Thyroid gland (tissue), 4 donors: ENCODE data around the gene SPACA6. TPM values are rescaled to one million over a fixed set of nuclear protein-coding genes. Genes with fewer than 3 reads are reported as not detected.
A peak's percentile ranks its signal among the peaks of the same experiment; 100 is the strongest.

ENCODE experiments used
- DNase-seq, 2 donors: peaks; one replicate each; pipeline ENCODE4 v3.0.0-alpha.2; 2019
- H3K27ac ChIP-seq, 3 donors: fragments of 200-600 bp; sonication (generic); 1 replicate in 2 of 3; 2 replicates in 1 of 3; pipeline ENCODE4 v1.5.1; 2016 to 2019; ENCODE audit warnings: mild to moderate bottlenecking in 1 of 3, moderate library complexity in 1 of 3
- H3K27me3 ChIP-seq: fragments of 200-600 bp; sonication (generic); one replicate; pipeline ENCODE4 v1.5.1; 2019
- H3K36me3 ChIP-seq, 2 donors: fragments of 200-600 bp; sonication (generic); one replicate each; pipeline ENCODE4 v1.5.1; 2016 to 2019
- H3K4me1 ChIP-seq, 2 donors: fragments of 200-600 bp; sonication (generic); one replicate each; pipeline ENCODE4 v1.5.1; 2017 to 2019
- H3K4me3 ChIP-seq, 3 donors: fragments of 200-600 bp; sonication (generic); replicated peaks in 1 of 3; 1 replicate in 2 of 3; 2 replicates in 1 of 3; pipeline ENCODE4 v1.5.1; 2016; ENCODE audit warnings: mild to moderate bottlenecking in 1 of 3
- H3K9me3 ChIP-seq: fragments of 200-600 bp; sonication (generic); one replicate; pipeline ENCODE4 v1.5.1; 2017
- CTCF ChIP-seq, 6 experiments: fragments of 200-600 bp in 3 of 6; fragments of 450-650 bp in 3 of 6; sonication (generic) in 3 of 6; IDR thresholded peaks; one replicate each; pipeline ENCODE4 v1.5.1; 2016 to 2019; ENCODE audit warnings: antibody characterized with exemption in 6 of 6, mild to moderate bottlenecking in 2 of 6, inconsistent platforms in 1 of 6, moderate library complexity in 1 of 6
- POLR2A ChIP-seq, 2 donors: fragments of 450-650 bp; IDR thresholded peaks; one replicate each; pipeline ENCODE4 v1.6.1; 2017; ENCODE audit warnings: antibody characterized with exemption in 2 of 2, mild to moderate bottlenecking in 2 of 2, moderate library complexity in 1 of 2
- WGBS, 2 donors: methylation state at CpG; one replicate each; pipeline ENCODE4 v1.1.5; 2017; 5-methylcytosine and 5-hydroxymethylcytosine counted together
- intact Hi-C: fragments of 100-400 bp; cut with DNase I; formaldehyde crosslinking; loops from one replicate; pipeline ENCODE4 v1.15.1; 2023
- total RNA-seq, 4 donors: library from RNA; depleted of rRNA; stranded (reverse); fragments of >200 nt; gene quantifications; one replicate each; pipeline ENCODE4 v1.2.3, GENCODE V29; 2016

SPACA6 gene
- total RNA-seq, 4 donors from 2014 or later = 11.9 to 26.2 (median 20.4) TPM

GRCh38 chr19:51688671-51689571 lies 4.2 kb upstream of the SPACA6 start:
- intact Hi-C loops = no loop called here
- 1% methylated on average over 23 to 46 of the region's 63 CpGs for WGBS, 2 donors
- H3K27ac ChIP-seq = peak overlapping the region; percentile 94 to 99 (median 97)

GRCh38 chr19:51689751-51690453 lies 3.2 kb upstream of the SPACA6 start:
- Histone ChIP-seq H3K36me3 (peaks cover 8 to 9% of the 10 kb centered on the region in 2 donors), H3K4me3 (peak overlapping the region; percentile 67 to 86 (median 81)), H3K27me3 (no peaks in the 10 kb centered on the region), H3K27ac (peak overlapping the region; percentile 94 to 99 (median 97)), H3K4me1 (peaks cover 28 to 29% of the 10 kb centered on the region in 2 donors), H3K9me3 (no peaks in the 10 kb centered on the region)
- WGBS, 2 donors = 1% methylated on average over 18 to 21 of the region's 21 CpGs
- DNase-seq = peak; percentile 29 to 45
- intact Hi-C loops = no loop called here
- no peak for TF ChIP-seq CTCF (IDR thresholded peaks at IDR 0.05)
- TF ChIP-seq POLR2A (IDR thresholded peaks at IDR 0.05) = no peak

More at GRCh38 chr19:51688671-51689571, 4.2 kb upstream of the SPACA6 start:
- Histone ChIP-seq H3K36me3 (no peaks in the 10 kb centered on the region), H3K4me1 (peaks cover 28 to 29% of the 10 kb centered on the region in 2 donors), H3K9me3 (no peaks in the 10 kb centered on the region), H3K27me3 (no peaks in the 10 kb centered on the region), H3K4me3 (peak overlapping the region in 2 of 3 donors; percentile 67 to 86)
- peak; percentile 91 to 93 for DNase-seq
- TF ChIP-seq CTCF (IDR thresholded peaks at IDR 0.05) (peak in 4 of 6 experiments; percentile 8 to 38 (median 20)), POLR2A (IDR thresholded peaks at IDR 0.05) (peak in 1 of 2 donors; percentile 65)

- peaks cover 28 to 29% of the 10 kb centered on the region in 2 donors for H3K4me1 ChIP-seq
- H3K9me3 ChIP-seq = no peaks in the 10 kb centered on the region
- DNase-seq = peak; percentile 64 to 72
- H3K27ac ChIP-seq = peak overlapping the region; percentile 94 to 99 (median 97)
- H3K4me3 ChIP-seq = peak overlapping the region; percentile 67 to 86 (median 81)
- intact Hi-C loops = no loop called here
- no peaks in the 10 kb centered on the region for H3K27me3 ChIP-seq
- H3K36me3 ChIP-seq = peaks cover 13 to 16% of the 10 kb centered on the region in 2 donors
- WGBS, 2 donors = 0% methylated on average over 7 to 17 of the region's 21 CpGs
- no peak for TF ChIP-seq CTCF (IDR thresholded peaks at IDR 0.05)
- peak in 1 of 2 donors; percentile 58 for TF ChIP-seq POLR2A (IDR thresholded peaks at IDR 0.05)
Observed at GRCh38 chr19:51690454-51691073, 2.6 kb upstream of the SPACA6 start.

- peak overlapping the region; percentile 94 to 99 (median 97) for H3K27ac ChIP-seq
- WGBS, 2 donors = 5 to 6% methylated on average over 8 to 9 of the region's 9 CpGs
- peak overlapping the region; percentile 21 to 86 (median 67) for H3K4me3 ChIP-seq
- H3K36me3 ChIP-seq = peaks cover 13 to 20% of the 10 kb centered on the region in 2 donors
- no peaks in the 10 kb centered on the region for H3K27me3 ChIP-seq
- intact Hi-C loops = no loop called here
- no peak for DNase-seq
- no peaks in the 10 kb centered on the region for H3K9me3 ChIP-seq
- peaks cover 28 to 29% of the 10 kb centered on the region in 2 donors for H3K4me1 ChIP-seq
- TF ChIP-seq POLR2A (IDR thresholded peaks at IDR 0.05) (no peak), CTCF (IDR thresholded peaks at IDR 0.05) (no peak)
Observed at GRCh38 chr19:51691074-51691583, 2.0 kb upstream of the SPACA6 start.
